ENCODE results near the gene SENP5.

- TF ChIP-seq CTCF (IDR thresholded peaks at IDR 0.05) (no peak), POLR2A (IDR thresholded peaks at IDR 0.05) (no peak)
Observed at GRCh38 chr3:196867155-196867506, 589 bp upstream of the SENP5 start.
